Keratinocyte (primary cell): ENCODE data around the gene SLC22A3.

Source experiments
- CTCF ChIP-seq, 3 experiments: IDR thresholded peaks in 1 of 3; conservative IDR thresholded peaks in 1 of 3; optimal IDR thresholded peaks in 1 of 3; 2 replicates in 2 of 3; 3 replicates in 1 of 3; pipeline versions ENCODE3 to v1.5.1; 2011; ENCODE audit warnings: low read length in 3 of 3, mild to moderate bottlenecking in 3 of 3, moderate library complexity in 2 of 3, control low read depth in 1 of 3, inconsistent platforms in 1 of 3; ENCODE audit not compliant: insufficient read depth in 2 of 3; ENCODE audit errors: extremely low read depth in 1 of 3
- EZH2 ChIP-seq: IDR thresholded peaks from one replicate; pipeline ENCODE4 v1.6.1; 2012; ENCODE audit warnings: inconsistent platforms, mild to moderate bottlenecking, low read length, moderate library complexity

DNA sequence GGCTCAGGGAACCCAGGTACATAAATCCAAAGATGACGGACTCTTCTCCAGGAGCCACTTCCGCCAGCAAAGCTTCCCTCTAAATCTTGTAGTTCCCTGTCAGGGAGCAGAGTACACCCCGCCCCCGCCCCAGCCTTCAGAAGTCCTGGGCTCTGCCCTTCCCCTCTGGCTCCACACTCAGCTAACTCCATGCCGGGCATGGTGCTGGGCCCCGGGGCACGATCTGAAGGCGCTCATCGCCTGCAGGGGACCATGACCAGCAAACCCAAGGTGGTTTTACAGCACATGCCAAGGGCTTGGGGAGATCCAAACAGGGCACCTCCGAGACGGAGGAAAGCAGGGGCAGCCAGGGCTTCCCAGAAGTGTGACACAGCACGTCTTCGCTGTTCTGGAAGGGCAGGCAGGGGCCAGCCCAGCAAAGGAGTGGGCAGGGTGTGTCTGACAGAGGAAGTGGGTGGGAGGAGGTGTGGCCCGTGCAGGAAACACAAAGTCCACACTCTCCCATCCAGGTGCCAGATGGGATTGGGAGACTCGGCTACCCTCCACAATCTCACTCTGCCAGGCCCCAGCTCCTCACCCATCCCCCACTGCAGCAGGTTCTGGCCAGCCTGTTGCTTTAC lies 48.0 kb upstream of the SLC22A3 start:
- TF ChIP-seq CTCF (optimal IDR thresholded peaks at IDR 0.05 in 1 of 3, IDR thresholded peaks at IDR 0.05 in 1 of 3, conservative IDR thresholded peaks at IDR 0.05 in 1 of 3; ENCODE audit: extremely low read depth in 1 of 3, insufficient read depth in 2 of 3, low read length in 3 of 3), result no peak
- no peak for TF ChIP-seq EZH2
